ENCODE data around the gene TP63. TPM values are rescaled to one million over a fixed set of nuclear protein-coding genes. Genes with fewer than 3 reads are reported as not detected.

The TP63 gene
- polyA plus RNA-seq (2011; rRNA removed) (not detected in 2 replicates), polyA minus RNA-seq (2011; rRNA and poly(A)+ RNA removed) (not detected in 2 replicates)

DNA sequence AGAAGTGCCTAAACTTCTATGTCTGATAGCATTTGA is at the start of gene TP63:
TP63 (plus strand) TSS at position 17 of the 36 bp plus-strand sequence. CDS start 127 bp downstream, outside the sequence.
- TF ChIP-seq, protein P1, sequence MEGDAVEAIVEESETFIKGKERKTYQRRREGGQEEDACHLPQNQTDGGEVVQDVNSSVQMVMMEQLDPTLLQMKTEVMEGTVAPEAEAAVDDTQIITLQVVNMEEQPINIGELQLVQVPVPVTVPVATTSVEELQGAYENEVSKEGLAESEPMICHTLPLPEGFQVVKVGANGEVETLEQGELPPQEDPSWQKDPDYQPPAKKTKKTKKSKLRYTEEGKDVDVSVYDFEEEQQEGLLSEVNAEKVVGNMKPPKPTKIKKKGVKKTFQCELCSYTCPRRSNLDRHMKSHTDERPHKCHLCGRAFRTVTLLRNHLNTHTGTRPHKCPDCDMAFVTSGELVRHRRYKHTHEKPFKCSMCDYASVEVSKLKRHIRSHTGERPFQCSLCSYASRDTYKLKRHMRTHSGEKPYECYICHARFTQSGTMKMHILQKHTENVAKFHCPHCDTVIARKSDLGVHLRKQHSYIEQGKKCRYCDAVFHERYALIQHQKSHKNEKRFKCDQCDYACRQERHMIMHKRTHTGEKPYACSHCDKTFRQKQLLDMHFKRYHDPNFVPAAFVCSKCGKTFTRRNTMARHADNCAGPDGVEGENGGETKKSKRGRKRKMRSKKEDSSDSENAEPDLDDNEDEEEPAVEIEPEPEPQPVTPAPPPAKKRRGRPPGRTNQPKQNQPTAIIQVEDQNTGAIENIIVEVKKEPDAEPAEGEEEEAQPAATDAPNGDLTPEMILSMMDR (IDR thresholded peaks at IDR 0.05; ENCODE audit: insufficient read depth, low read depth, low read length), result no peak
- H3K27me3 ChIP-seq (ENCODE audit: control insufficient read depth, insufficient read depth, low read length), result no peaks in the 10 kb centered on the region
- H3K4me3 ChIP-seq (ENCODE audit: low read depth, low read length), result no peak within 1 kb of the TSS
- DNase-seq (ENCODE audit: low read depth), result no peak
- ChIA-PET CTCF (no interaction called here), POLR2A (no interaction called here)
- H3K36me3 ChIP-seq (ENCODE audit: control insufficient read depth, insufficient read depth, low read length), result no peaks in the 10 kb centered on the region

DNA sequence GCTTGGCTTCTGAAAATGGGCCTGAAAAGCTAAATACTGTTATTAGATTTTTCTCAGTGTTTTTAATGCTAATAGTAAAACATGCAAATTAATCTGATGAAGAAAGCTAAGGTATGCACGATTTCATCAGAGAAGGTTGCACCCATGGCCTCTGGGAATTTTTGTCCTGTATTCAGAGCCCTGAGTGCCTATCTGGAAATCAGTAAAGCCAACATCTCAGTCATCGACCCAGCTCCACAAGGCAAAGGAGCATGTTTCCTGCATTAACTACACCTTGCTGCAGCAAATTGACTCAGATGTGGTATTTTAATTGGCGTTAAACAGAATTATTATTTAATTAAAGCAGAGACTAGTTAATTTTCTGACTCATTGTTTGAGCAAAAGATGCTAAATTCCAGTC is 49.0 kb upstream of the TP63 start:
- ChIA-PET POLR2A (no interaction called here), CTCF (no interaction called here)
- Histone ChIP-seq H3K27me3 (ENCODE audit: control insufficient read depth, insufficient read depth, low read length) (no peaks in the 10 kb centered on the region), H3K4me3 (ENCODE audit: low read depth, low read length) (no peak overlapping the region), H3K36me3 (ENCODE audit: control insufficient read depth, insufficient read depth, low read length) (no peaks in the 10 kb centered on the region)
- no peak for DNase-seq (ENCODE audit: low read depth)
- TF ChIP-seq, protein P1 (IDR thresholded peaks at IDR 0.05; ENCODE audit: insufficient read depth, low read depth, low read length), result no peak

DNA sequence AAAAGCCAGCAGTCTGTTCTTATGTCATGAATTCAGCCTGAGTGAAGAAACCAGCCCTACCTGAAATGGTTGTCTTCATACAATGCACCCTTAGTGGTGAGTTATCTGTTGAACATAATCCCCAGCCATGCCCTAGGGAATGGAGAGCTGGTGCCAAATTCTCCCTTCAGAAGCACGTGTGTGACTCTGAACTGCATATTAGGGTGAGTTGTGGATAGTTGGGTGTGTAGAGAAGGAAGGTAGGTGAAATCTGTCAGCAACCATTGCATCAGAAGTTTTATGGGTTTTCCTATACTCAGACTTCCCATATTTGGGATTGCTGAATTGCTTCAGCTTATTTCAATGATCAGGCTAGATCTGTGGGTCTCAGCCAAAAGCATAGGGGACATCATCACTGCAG is 46.5 kb upstream of the TP63 start:
- POLR2A ChIA-PET, result no interaction called here
- TF ChIP-seq, protein P1 (IDR thresholded peaks at IDR 0.05; ENCODE audit: insufficient read depth, low read depth, low read length), result no peak
- CTCF ChIA-PET, result interaction anchor here (1.0 kb wide), 1 partner anchor 31 kb away, joined by 4 read pairs; no protein-coding TSS in a partner anchor

DNA sequence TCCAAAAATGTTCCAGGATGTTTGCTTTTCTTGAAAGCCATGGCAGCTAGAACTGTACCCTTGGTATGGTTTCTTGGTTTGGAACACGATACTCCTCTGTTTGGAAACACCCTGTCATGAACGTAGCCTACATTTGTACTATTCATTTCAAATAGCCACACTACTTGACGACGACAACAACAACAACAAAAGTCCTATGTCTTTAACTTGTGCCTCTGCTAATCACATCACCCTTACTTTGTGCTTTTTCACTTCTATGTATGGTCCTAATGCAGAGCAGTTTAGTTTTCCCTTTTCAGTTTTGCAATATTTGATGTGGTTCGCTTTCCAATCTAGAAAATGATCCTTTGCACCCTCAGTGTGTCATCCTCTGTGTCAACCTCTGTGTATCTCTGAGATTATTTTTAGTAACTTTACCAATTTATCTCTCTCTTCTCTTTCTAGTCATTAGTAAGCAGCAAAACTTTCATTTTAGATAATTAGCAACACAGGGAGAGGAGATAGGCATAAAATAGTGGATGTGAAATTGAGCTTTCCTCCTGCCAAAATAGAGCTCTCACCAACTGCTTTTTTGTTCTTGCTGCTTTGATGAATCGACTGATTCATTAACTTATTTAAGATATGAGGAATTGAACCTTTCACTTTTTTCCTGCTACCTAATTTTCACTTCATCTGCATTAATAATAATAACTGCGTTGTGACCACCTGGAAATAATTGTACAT is 44.1 kb upstream of the TP63 start:
- Histone ChIP-seq H3K36me3 (ENCODE audit: control insufficient read depth, insufficient read depth, low read length) (no peaks in the 10 kb centered on the region), H3K4me3 (ENCODE audit: low read depth, low read length) (no peak overlapping the region), H3K27me3 (ENCODE audit: control insufficient read depth, insufficient read depth, low read length) (no peaks in the 10 kb centered on the region)
- CTCF ChIA-PET, result no interaction called here
- TF ChIP-seq, protein P1 (IDR thresholded peaks at IDR 0.05; ENCODE audit: insufficient read depth, low read depth, low read length), result no peak
- DNase-seq (ENCODE audit: low read depth), result no peak
- POLR2A ChIA-PET, result no interaction called here

More for the DNA sequence above, 46.5 kb upstream of the TP63 start:
- no peak for DNase-seq (ENCODE audit: low read depth)
- H3K27me3 ChIP-seq (ENCODE audit: control insufficient read depth, insufficient read depth, low read length), result no peaks in the 10 kb centered on the region
- H3K4me3 ChIP-seq (ENCODE audit: low read depth, low read length), result no peak overlapping the region
- H3K36me3 ChIP-seq (ENCODE audit: control insufficient read depth, insufficient read depth, low read length), result no peaks in the 10 kb centered on the region

DNA sequence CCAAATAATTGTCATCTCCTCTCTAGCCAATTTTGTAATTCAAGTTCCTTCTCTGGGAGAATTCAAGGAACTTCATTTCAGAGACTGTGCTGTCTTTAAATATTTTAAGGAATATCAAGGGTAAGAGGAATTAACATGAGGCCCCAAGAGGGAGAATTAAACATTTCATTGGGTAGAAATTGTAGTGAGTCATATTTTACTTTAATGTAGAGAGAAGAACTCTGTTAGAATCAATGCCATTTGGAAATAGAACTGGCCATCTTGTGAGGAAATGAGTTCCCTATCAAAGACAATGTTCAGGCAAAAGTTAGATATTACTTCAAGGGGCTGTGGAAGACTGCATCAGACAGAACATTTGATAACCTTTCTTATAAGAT is 43.5 kb upstream of the TP63 start:
- no peaks in the 10 kb centered on the region for H3K36me3 ChIP-seq (ENCODE audit: control insufficient read depth, insufficient read depth, low read length)
- H3K27me3 ChIP-seq (ENCODE audit: control insufficient read depth, insufficient read depth, low read length), result no peaks in the 10 kb centered on the region
- DNase-seq (ENCODE audit: low read depth), result no peak
- TF ChIP-seq, protein P1 (IDR thresholded peaks at IDR 0.05; ENCODE audit: insufficient read depth, low read depth, low read length), result no peak
- CTCF ChIA-PET, result no interaction called here
- no peak overlapping the region for H3K4me3 ChIP-seq (ENCODE audit: low read depth, low read length)
- POLR2A ChIA-PET, result no interaction called here
